ENCODE data around the gene ODC1. TPM values are rescaled to one million over a fixed set of nuclear protein-coding genes. Genes with fewer than 3 reads are reported as not detected.

The ODC1 gene
- total RNA-seq, 1 experiment from 2014 or later: 46.6 TPM

DNA sequence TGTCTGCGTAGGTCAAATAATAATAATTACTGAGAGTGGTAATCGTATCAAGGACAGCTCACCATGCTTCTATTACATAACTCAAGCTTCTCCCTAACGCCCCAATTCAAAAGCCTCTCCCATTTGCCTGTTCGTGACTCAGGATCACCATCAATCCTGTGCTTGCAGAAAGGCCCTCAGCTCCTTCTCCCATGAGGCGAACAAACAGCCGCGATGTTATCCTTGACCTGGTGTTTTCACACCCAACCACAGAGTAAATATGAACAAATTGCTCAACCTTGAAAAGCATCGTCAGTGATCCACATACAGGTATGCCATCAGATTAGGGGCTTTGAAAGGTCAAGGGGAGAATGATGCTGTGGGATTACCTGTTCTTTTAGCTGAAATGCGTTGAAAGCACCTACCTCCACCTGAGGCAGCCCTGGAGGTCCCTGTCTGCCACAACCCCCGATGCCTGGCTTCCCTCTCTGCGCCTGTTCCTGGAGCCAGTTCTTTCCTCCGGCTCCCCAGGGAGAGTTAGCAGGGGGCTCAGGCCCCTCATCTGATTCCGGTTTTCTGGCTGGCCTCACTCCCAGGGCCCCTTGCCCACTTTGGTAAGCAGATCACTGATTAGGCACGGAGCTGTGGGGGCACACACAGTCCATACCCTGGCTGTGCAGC, 39.1 kb upstream of the ODC1 start:
- ChIA-PET CTCF (interaction anchor here (0.7 to 1.2 kb wide), 3 partner anchors 15 to 191 kb away, joined by 3 to 4 read pairs (median 3); no protein-coding TSS in a partner anchor), POLR2A (no interaction called here)
- DNase-seq (ENCODE audit: low spot score): no peak
- Mint-ChIP-seq H3K4me3 (no peak overlapping the region), H3K9me3 (peaks cover 8% of the 10 kb centered on the region), H3K27ac (no peak overlapping the region), H3K27me3 (ENCODE audit: low read depth) (no peaks in the 10 kb centered on the region), H3K36me3 (peaks cover 8% of the 10 kb centered on the region), H3K4me1 (no peaks in the 10 kb centered on the region)
- no peak for ATAC-seq
- TF ChIP-seq, protein P1, sequence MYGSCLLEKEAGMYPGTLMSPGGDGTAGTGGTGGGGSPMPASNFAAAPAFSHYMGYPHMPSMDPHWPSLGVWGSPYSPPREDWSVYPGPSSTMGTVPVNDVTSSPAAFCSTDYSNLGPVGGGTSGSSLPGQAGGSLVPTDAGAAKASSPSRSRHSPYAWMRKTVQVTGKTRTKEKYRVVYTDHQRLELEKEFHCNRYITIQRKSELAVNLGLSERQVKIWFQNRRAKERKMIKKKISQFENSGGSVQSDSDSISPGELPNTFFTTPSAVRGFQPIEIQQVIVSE (CRISPR knock-in tag; IDR thresholded peaks at IDR 0.05; ENCODE audit: borderline replicate concordance): no peak
- TF ChIP-seq GABPB1 (CRISPR knock-in tag; IDR thresholded peaks at IDR 0.05) (peak; percentile 75), SP1 (CRISPR knock-in tag; conservative IDR thresholded peaks at IDR 0.05) (no peak)

DNA sequence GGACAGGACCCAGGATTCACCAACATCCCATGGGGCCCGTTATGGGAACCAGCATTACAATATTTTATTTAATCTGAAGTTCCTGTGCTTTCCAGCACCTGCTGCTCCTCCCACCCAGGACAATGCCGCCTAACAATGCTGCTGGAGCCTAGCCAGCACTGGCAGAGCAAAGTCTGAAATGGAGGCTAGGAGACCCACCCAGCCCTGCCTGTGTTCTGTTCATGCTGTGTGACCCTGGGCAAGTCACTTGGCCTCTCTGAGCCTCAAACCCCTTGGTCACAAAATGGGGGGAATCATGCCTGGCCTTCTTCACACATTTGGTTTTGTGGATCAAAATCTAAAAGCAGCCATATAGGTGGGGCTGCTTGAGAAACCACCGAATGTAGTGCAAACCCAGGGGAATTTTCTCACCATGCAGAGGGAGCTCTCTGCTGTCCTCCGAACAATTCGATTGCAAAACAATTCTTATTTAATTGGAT, 38.5 kb upstream of the ODC1 start:
- CTCF ChIA-PET: interaction anchor here (0.7 to 1.2 kb wide), 3 partner anchors 15 to 191 kb away, joined by 3 to 4 read pairs (median 3); no protein-coding TSS in a partner anchor
- Mint-ChIP-seq H3K27ac (no peak overlapping the region), H3K27me3 (ENCODE audit: low read depth) (no peaks in the 10 kb centered on the region), H3K9me3 (peaks cover 8% of the 10 kb centered on the region), H3K4me1 (no peaks in the 10 kb centered on the region), H3K36me3 (peaks cover 8% of the 10 kb centered on the region), H3K4me3 (no peak overlapping the region)
- TF ChIP-seq NFATC4 (CRISPR knock-in tag; IDR thresholded peaks at IDR 0.05) (no peak), ELF4 (CRISPR knock-in tag; IDR thresholded peaks at IDR 0.05; ENCODE audit: low read depth) (no peak), IRF2 (CRISPR knock-in tag; IDR thresholded peaks at IDR 0.05; ENCODE audit: borderline replicate concordance, low read depth) (no peak), ZNF219 (CRISPR knock-in tag; IDR thresholded peaks at IDR 0.05; ENCODE audit: borderline replicate concordance) (no peak), ZNF263 (CRISPR knock-in tag; IDR thresholded peaks at IDR 0.05; ENCODE audit: low read depth) (no peak), ZNF232 (CRISPR knock-in tag; IDR thresholded peaks at IDR 0.05) (no peak)
- TF ChIP-seq, protein P2, sequence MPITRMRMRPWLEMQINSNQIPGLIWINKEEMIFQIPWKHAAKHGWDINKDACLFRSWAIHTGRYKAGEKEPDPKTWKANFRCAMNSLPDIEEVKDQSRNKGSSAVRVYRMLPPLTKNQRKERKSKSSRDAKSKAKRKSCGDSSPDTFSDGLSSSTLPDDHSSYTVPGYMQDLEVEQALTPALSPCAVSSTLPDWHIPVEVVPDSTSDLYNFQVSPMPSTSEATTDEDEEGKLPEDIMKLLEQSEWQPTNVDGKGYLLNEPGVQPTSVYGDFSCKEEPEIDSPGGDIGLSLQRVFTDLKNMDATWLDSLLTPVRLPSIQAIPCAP (CRISPR knock-in tag; IDR thresholded peaks at IDR 0.05): no peak
- TF ChIP-seq, protein P3, sequence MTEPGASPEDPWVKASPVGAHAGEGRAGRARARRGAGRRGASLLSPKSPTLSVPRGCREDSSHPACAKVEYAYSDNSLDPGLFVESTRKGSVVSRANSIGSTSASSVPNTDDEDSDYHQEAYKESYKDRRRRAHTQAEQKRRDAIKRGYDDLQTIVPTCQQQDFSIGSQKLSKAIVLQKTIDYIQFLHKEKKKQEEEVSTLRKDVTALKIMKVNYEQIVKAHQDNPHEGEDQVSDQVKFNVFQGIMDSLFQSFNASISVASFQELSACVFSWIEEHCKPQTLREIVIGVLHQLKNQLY (CRISPR knock-in tag; IDR thresholded peaks at IDR 0.05): no peak
- TF ChIP-seq, protein P4, sequence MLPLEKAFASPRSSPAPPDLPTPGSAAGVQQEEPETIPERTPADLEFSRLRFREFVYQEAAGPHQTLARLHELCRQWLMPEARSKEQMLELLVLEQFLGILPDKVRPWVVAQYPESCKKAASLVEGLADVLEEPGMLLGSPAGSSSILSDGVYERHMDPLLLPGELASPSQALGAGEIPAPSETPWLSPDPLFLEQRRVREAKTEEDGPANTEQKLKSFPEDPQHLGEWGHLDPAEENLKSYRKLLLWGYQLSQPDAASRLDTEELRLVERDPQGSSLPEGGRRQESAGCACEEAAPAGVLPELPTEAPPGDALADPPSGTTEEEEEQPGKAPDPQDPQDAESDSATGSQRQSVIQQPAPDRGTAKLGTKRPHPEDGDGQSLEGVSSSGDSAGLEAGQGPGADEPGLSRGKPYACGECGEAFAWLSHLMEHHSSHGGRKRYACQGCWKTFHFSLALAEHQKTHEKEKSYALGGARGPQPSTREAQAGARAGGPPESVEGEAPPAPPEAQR (CRISPR knock-in tag; IDR thresholded peaks at IDR 0.05): no peak
- TF ChIP-seq, protein P5, sequence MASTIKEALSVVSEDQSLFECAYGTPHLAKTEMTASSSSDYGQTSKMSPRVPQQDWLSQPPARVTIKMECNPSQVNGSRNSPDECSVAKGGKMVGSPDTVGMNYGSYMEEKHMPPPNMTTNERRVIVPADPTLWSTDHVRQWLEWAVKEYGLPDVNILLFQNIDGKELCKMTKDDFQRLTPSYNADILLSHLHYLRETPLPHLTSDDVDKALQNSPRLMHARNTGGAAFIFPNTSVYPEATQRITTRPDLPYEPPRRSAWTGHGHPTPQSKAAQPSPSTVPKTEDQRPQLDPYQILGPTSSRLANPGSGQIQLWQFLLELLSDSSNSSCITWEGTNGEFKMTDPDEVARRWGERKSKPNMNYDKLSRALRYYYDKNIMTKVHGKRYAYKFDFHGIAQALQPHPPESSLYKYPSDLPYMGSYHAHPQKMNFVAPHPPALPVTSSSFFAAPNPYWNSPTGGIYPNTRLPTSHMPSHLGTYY (CRISPR knock-in tag; IDR thresholded peaks at IDR 0.05): no peak
- POLR2A ChIA-PET: no interaction called here
- no peak for ATAC-seq
- DNase-seq (ENCODE audit: low spot score): no peak

DNA sequence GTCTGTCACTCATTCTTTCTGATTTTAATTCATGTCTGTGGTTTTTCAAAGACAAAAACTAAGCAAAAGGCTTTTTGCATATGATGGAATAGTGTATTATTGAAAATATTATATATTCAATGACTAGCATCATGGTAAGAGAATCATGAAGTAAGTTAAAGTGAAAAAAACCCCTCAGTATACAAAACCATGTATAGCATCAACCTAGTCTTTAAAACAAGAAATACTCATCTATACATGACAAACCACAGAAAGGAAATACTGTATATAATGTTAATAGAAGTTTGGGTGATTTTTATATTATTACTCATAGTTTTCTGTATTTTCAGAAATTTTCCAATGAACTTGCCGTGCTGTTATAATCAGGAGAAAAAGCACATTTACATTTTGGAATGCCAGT, 38.0 kb upstream of the ODC1 start:
- no peak for ATAC-seq
- no peak overlapping the region for H3K27ac Mint-ChIP-seq
- no peaks in the 10 kb centered on the region for H3K4me1 Mint-ChIP-seq
- no peaks in the 10 kb centered on the region; the same call in 1 of the 2 replicates for H3K27me3 Mint-ChIP-seq (ENCODE audit: low read depth)
- peaks cover 3% of the 10 kb centered on the region for H3K9me3 Mint-ChIP-seq
- H3K4me3 Mint-ChIP-seq: no peak overlapping the region
- CTCF ChIA-PET: no interaction called here
- POLR2A ChIA-PET: no interaction called here
- no peak for DNase-seq (ENCODE audit: low spot score)
- H3K36me3 Mint-ChIP-seq: peaks cover 3% of the 10 kb centered on the region; the same call in 1 of the 2 replicates
- TF ChIP-seq, protein P2 (CRISPR knock-in tag; IDR thresholded peaks at IDR 0.05): no peak
- TF ChIP-seq KAT7 (CRISPR knock-in tag; IDR thresholded peaks at IDR 0.05; ENCODE audit: borderline replicate concordance) (no peak), ATF1 (CRISPR knock-in tag; IDR thresholded peaks at IDR 0.05) (no peak), JUN (CRISPR knock-in tag; IDR thresholded peaks at IDR 0.05) (no peak), ELF4 (CRISPR knock-in tag; IDR thresholded peaks at IDR 0.05; ENCODE audit: low read depth) (no peak), ZNF219 (CRISPR knock-in tag; IDR thresholded peaks at IDR 0.05; ENCODE audit: borderline replicate concordance) (no peak), ESRRA (CRISPR knock-in tag; IDR thresholded peaks at IDR 0.05; ENCODE audit: borderline replicate concordance) (no peak), TEAD1 (CRISPR knock-in tag; IDR thresholded peaks at IDR 0.05) (no peak)
- TF ChIP-seq, protein P6, sequence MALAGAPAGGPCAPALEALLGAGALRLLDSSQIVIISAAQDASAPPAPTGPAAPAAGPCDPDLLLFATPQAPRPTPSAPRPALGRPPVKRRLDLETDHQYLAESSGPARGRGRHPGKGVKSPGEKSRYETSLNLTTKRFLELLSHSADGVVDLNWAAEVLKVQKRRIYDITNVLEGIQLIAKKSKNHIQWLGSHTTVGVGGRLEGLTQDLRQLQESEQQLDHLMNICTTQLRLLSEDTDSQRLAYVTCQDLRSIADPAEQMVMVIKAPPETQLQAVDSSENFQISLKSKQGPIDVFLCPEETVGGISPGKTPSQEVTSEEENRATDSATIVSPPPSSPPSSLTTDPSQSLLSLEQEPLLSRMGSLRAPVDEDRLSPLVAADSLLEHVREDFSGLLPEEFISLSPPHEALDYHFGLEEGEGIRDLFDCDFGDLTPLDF (CRISPR knock-in tag; IDR thresholded peaks at IDR 0.05): no peak
- TF ChIP-seq, protein P7, sequence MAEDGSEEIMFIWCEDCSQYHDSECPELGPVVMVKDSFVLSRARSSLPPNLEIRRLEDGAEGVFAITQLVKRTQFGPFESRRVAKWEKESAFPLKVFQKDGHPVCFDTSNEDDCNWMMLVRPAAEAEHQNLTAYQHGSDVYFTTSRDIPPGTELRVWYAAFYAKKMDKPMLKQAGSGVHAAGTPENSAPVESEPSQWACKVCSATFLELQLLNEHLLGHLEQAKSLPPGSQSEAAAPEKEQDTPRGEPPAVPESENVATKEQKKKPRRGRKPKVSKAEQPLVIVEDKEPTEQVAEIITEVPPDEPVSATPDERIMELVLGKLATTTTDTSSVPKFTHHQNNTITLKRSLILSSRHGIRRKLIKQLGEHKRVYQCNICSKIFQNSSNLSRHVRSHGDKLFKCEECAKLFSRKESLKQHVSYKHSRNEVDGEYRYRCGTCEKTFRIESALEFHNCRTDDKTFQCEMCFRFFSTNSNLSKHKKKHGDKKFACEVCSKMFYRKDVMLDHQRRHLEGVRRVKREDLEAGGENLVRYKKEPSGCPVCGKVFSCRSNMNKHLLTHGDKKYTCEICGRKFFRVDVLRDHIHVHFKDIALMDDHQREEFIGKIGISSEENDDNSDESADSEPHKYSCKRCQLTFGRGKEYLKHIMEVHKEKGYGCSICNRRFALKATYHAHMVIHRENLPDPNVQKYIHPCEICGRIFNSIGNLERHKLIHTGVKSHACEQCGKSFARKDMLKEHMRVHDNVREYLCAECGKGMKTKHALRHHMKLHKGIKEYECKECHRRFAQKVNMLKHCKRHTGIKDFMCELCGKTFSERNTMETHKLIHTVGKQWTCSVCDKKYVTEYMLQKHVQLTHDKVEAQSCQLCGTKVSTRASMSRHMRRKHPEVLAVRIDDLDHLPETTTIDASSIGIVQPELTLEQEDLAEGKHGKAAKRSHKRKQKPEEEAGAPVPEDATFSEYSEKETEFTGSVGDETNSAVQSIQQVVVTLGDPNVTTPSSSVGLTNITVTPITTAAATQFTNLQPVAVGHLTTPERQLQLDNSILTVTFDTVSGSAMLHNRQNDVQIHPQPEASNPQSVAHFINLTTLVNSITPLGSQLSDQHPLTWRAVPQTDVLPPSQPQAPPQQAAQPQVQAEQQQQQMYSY (CRISPR knock-in tag; IDR thresholded peaks at IDR 0.05): no peak
